Omental fat pad (tissue), 4 donors: Measurements from ENCODE around the gene KCNG1. TPM values are rescaled to one million over a fixed set of nuclear protein-coding genes. Genes with fewer than 3 reads are reported as not detected.

Experiments
- ATAC-seq: fragments of 150-250 bp; one replicate; pipeline ENCODE4 v1.9.1; 2016; ENCODE audit warnings: mild to moderate bottlenecking, moderate library complexity; ENCODE audit not compliant: low FRiP score
- DNase-seq: peaks from one replicate; pipeline ENCODE4 v3.0.0-alpha.2; 2019; ENCODE audit warnings: low spot score
- total RNA-seq, 4 donors: library from RNA; depleted of rRNA; stranded (reverse); fragments of >200 nt; gene quantifications; one replicate each; pipeline ENCODE4 v1.1.0, GENCODE V29; 2016
- TF ChIP-seq, protein P1 (sequence below), 3 donors: fragments of 450-650 bp; IDR thresholded peaks; one replicate each; pipeline ENCODE4 v1.5.1; 2016 to 2017; ENCODE audit warnings: antibody characterized with exemption in 3 of 3, mild to moderate bottlenecking in 3 of 3, moderate library complexity in 2 of 3

The KCNG1 gene
- total RNA-seq, 4 donors from 2014 or later, result 0.19 to 1.4 (median 1.2) TPM; not detected in 1

DNA sequence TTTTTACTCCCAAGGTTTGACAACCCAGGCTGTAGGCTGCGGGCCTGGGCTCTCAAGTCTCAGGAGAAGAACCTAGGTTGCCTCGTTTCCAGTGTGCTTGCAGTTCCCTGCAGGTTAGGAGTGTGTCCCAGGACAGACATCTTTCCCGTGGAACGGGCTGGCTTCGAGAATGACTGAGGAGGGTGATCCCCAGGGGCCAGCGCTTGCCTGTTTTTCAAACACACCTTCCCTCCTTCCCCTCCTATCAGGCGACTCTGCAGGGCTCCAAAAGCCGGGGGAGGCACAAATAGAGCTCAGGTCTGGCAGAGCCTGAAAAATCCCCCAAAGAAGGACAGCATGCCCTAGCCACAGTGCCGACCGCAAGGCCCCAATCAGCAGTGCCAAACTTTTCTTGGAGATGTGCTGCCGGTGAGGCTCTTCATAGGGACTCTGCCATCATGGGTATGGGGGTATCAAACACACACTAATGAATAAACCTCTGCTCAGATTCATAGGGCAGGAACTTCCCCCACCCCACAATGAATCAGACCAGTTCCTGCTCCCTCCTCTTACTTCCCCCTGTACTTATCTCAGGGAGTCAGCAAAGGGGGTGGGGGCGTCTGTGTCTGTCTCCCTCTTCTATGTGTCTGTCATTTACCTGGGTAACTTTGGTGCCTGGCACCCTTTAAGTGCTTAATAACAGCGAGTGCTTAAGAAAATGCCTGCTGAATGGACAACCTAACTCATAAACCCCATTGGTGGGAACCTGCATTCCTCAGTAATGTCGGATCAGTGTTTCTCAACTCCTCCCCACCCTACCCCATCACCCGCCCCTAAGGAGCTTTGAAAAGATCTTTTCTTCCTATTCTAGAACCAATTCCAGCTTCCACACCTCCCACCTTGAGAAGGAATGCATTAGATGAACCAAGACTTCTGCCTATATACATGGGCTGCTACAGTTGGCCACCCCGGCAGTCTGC, 1.6 kb downstream of the KCNG1 start:
- ATAC-seq (no peak), DNase-seq (no peak)
- TF ChIP-seq, protein P1, sequence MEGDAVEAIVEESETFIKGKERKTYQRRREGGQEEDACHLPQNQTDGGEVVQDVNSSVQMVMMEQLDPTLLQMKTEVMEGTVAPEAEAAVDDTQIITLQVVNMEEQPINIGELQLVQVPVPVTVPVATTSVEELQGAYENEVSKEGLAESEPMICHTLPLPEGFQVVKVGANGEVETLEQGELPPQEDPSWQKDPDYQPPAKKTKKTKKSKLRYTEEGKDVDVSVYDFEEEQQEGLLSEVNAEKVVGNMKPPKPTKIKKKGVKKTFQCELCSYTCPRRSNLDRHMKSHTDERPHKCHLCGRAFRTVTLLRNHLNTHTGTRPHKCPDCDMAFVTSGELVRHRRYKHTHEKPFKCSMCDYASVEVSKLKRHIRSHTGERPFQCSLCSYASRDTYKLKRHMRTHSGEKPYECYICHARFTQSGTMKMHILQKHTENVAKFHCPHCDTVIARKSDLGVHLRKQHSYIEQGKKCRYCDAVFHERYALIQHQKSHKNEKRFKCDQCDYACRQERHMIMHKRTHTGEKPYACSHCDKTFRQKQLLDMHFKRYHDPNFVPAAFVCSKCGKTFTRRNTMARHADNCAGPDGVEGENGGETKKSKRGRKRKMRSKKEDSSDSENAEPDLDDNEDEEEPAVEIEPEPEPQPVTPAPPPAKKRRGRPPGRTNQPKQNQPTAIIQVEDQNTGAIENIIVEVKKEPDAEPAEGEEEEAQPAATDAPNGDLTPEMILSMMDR (IDR thresholded peaks at IDR 0.05), result no peak

DNA sequence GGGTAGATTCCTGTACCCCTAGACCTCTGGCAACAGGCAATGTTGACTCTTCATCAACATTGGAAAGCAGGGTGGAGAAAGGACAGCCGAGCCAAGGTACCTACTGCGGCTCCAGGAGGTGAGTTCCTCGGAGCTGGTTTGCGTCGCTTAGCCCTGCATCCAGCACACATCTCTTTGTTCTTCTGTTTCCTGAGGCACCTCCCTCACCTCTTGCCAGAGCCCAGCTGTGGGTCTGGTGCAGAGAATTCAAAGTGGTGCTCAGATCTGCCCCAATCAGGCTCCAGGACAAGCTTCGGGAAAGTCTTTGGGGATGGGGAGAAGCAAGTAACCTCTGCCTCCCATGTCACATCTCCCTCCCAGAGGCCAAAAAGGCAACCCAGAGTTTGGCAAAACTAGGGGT, 2.2 kb downstream of the KCNG1 start:
- TF ChIP-seq, protein P1 (IDR thresholded peaks at IDR 0.05), result no peak
- no peak for ATAC-seq
- no peak for DNase-seq

DNA sequence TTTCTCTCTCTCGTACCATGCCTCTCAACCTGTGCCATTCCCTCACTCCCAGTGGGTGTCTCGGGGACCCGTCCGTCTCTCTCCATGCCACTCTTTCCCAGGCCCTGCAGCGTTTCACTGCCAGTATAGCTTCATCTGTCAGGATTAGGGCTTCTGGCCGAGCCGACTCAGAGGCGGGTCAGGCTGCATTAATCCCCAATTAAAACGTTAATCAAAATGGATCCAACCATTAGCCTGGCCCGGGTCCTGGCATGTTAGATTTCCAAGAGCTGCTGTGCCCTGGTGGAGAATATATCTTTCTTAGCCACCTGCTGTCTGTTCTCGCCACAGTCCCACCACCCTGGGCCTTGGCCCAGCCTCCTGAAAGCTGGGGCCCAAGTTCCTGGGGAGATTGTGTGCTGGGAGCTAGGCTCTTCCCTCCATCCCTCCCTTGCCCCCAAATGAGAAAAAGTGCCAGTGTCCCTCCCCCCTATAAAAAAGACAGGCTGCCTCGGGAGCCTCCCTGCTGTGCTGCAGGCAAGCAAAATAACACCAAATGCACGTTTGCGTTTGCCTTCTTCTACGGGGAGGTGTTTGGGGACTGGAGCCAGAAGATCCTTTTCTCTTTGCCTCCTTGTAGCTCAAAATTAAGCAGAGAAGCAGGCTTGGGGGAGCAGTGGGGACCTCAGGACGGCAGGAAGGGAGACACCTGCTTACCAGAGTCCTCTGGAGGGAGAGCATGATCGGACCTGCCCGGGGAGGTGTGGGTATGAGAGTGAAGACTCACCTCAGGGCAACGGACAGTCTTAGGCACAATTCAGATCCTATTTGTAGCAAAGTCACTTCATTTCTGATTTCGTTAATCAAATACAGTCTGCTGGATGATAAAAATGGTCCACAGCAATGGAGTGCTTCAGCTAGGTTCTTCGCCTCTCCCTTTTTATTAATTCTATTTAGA, 3.0 kb downstream of the KCNG1 start:
- ATAC-seq, result no peak
- TF ChIP-seq, protein P1 (IDR thresholded peaks at IDR 0.05), result no peak
- no peak for DNase-seq

DNA sequence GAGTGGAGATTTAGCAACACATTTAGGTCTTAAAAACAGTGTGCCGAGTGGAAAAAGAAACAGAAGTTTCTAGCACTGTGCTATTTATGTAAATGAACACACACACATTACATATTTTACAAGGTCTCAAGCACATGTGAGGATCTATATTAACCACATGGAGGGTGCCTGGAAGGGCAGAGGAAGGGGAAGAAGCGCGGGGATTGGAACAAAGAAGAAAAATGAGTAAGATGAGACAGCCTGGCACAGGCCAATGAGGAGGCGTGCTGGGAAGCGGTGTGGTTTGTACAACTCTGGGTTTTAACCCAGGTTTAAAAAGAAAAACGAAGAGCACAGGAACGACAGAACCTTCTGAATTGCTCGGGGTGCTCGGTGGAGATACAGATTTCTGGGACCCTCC, 5.7 kb downstream of the KCNG1 start:
- ATAC-seq, result no peak
- no peak for DNase-seq
- TF ChIP-seq, protein P1 (IDR thresholded peaks at IDR 0.05), result no peak

DNA sequence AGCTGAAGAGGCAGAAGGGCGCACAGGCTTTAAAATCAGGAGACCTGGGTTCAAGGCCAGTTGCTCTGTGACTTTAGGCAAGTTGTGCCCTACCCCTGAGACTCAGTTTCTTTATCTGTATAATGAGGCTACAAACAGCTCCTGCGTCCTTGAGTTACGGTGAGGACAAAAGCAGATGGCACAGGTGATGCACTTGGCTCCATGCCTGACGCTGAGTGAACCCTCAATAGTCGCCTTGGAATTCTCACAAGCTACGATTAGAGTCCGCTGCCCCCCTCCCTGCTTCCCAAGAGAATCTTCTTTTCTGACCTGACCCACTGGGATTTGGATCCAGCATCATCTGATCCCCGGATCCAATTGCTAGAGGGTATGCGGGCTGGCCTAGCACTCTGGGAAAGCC, 6.4 kb downstream of the KCNG1 start:
- DNase-seq (no peak), ATAC-seq (no peak)
- TF ChIP-seq, protein P1 (IDR thresholded peaks at IDR 0.05), result no peak

DNA sequence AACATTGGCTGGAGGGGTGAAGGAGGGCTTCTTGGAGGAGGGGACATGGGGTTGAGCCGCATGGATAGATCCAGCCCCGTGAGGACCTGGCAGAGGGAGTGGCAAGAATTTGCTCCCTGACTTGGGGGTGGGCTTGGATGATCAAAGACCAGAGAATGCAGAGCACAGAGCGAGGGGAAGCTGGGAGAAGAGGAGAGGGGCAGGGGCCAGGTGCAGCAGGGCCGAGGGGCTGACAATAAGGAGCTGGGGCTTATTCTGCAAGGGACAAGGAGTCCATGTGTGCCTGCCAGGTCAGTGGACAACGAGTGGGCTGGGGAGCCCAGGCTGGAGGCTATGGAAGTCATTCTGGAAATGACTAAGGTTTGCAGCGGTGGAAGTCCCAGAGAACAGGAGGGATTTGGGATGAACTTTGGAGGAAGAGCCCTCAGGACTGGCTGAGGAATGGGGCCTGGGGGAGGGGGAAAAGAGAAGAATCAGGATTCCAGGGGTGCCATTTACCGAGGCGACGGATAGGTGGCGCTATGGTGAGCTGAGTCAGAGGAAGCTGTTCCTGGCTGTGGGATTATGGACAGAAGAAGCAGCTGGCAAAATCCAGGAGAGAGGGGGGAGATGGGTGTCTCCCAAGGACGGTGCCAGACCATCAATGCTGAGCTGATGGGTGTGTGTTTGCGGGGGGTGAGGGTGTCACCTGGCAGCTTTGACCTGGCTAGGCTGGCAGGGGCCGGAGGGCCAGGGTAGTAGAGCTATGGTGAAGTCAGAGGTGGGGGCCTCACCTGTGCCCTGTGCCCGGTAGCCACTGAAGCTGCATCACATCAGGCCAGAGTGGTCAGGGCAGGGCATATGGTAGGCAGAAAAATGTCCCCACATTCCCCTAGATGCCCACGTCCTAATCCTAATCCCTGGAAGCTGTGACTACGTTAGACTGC, 7.8 kb downstream of the KCNG1 start:
- DNase-seq (no peak), ATAC-seq (peak; percentile 53)
- TF ChIP-seq, protein P1 (IDR thresholded peaks at IDR 0.05), result no peak
